ENCODE results near the gene BRIP1.
"Not testable (repeated sequence)": the region's sequence is repeated elsewhere in the genome, so short reads cannot be mapped to it uniquely, and the experiment has no call there.

BRIP1 gene

DNA sequence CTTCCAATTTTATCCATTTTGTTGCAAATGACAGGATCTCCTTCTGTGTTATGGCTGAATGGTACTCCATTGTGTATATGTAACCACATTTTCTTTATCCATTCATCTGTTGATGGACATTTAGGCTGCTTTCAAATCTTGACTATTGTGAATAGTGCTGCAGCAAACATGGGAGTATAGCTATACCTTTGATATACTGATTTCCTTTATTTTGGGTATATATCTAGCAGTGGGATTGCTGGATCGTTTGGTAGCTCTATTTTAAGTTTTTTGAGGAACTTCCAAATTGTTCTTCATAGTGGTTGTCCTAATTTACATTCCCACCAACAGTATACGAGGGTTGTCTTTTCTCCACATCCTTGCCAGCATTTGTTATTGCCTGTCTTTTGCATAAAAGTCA, 67.8 kb downstream of the BRIP1 start:
- DNase-seq = no peak

DNA sequence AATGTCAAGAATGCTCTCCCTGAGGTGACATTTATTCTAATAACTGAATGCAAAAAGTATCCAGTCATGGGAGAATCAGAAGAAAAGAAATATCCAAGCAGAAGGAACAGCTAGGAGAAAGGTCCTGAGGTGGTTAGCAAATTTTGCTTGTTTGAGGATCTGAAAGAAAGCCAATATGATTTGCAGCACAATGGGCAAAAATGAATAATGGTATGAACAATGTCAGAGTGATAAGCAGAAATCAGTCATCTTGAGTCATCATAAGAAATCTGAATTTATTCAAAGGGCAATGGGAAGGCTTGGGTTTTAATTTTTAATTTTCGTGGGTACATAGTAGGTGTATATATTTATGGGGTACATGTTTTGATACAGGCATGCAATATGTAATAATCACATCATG, 68.5 kb downstream of the BRIP1 start:
- no peak for DNase-seq

DNA sequence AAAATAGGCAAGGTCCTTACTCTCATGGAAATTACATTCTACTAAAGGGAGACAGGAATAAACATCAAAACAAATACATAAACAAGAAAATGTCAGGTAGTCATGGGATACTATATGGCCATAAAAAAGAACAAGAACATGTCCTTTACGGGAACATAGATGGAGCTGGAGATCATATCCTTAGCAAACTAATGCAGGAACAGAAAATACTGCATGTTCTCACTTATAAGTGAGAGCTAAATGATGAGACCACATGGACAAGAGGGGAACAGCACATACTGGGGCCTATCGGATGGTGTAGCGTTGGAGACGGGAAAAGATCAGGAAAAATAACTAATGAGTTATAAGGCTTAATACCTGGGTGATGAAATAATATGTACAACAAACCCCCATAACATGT, 69.1 kb downstream of the BRIP1 start:
- DNase-seq = no peak

DNA sequence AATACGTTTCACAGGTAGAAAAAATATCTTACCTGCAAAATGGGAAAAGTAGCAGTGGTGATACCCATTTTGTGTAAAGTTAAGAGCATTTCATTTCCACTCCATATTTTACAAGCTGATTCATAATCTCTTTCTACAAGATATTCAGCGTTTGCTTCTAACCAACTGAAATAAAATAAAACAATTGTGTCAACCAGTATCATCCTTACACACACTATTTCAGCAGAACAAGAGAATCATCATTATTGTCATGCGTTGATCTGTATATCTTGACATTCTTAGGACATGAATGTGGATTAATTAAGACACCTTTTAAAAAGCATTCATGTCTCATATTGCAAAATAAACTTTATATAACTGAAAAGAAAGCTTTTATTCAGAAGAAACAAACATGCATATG, 69.8 kb downstream of the BRIP1 start:
- DNase-seq = no peak

DNA sequence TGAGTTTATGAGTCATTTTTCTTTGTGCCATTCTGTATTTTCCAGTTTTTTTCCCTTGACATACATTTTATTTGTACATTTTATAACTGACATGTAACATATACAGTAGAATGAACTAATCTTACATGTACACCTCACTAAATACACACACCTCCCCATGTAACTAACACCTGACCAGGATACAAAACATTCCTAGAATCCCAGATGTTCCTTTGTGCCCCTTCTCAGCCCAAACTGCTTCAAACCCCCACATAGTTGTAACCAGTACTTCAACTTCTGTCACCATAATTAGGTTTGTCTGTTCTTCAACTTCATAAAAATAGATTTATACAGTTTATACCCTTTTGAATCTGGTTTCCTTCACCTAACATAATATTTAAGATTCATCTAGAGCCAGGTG, 73.5 kb downstream of the BRIP1 start:
- DNase-seq = no peak

DNA sequence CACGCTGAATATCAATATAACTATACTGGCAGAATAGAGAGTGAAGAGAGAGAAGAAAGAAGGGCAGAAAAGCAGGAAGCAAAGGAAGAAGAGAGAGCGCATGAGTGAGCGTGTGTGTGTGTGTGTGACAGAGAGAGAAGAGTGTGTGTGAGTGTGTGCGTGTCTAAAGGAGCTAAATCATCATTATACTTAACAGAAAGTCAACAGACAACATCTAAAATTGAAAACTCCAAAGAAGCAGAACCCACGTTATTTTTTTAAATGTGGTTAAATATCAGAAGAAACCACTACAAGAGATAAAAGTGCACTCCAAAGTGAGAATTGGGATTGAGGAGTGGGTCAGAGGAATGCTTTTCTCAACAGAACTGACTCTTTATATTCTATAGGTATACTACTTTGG, 77.2 kb downstream of the BRIP1 start:
- no peak for DNase-seq

DNA sequence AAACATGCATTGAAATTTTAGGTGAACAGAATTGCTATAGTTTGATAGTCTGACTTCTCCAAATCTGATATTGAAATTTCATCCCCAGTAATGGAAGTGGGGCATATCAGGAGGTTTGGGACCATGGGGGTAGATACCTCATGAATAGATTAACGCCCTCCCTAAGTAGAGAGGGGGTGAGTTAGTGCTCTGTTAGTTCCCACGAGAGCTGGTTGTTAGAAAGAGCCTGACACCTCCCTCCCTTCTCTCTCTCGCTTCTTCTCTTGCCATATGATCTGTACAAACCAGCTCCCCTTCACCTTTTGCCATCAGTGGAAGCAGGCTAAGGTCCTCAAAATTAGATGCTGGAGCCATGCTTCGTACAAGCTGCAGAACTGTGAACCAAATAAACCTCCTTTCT, 78.8 kb downstream of the BRIP1 start:
- no peak for DNase-seq

DNA sequence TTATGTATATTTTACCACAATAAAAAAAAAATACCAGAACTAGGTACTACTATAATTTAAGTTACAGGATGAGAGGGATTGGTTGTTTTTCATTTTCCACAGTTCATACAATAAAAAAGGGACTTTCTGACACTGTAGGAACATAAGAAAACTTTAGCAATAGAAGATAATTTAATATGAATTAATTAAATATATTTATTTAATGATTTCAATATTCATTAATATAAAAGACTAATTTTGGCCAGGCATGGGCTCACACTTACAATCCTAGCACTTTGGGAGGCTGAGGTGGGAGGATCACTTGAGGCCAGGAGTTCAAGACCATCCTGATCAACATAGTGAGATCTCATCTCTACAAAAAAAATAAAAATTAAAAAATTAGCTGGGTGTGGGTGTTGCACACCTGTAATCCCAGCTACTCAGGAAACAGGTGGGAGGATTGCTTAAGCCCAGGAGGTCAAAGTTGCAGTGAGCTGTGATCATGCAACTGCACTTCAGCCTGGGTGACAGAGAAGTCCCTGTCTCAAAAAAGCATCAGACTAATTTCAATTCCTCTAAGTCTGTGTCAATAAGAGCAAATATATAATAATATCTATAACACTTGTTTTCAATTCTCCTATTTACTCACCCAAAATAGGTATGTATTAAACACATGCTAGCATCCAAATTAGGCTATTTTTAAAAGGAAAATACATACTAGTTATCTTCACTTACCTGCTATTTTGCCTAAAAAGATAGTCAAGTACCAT, 79.6 kb downstream of the BRIP1 start:
- DNase-seq = no peak

DNA sequence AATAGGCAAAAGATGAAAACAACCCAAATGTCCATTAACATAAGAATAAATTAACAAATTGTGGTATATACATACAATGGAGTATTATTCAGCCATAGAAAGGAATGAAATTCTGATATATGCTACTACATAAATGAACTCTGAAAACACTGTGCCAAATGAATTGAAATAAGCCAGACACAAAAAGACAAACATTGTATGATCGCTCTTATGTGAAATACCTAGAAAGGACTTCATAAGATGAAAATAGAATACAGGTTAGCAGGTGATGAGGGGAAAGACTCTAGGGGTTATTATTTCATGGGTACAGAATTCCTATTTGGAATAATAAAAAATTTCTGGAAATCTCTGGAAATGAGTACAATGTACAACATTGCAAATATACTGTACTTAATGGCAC, 80.2 kb downstream of the BRIP1 start:
- DNase-seq = no peak

DNA sequence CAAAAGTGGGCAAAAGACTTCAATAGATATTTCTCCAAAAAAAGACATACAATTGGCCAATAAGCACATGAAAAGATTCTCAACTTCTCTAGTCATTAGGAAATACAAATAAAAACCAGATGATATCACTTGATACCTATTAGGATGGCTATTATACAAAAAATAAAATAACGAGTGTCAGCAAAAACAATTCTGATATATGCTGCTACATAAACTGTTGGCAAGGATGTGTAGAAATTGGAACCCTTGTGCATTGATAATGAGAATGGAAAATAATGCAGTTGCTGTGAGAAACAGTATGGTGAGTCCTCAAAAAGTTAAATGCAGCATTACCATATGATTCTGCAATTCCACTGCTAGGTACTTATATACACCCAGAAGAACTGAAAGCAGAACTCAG, 80.6 kb downstream of the BRIP1 start:
- no peak for DNase-seq

DNA sequence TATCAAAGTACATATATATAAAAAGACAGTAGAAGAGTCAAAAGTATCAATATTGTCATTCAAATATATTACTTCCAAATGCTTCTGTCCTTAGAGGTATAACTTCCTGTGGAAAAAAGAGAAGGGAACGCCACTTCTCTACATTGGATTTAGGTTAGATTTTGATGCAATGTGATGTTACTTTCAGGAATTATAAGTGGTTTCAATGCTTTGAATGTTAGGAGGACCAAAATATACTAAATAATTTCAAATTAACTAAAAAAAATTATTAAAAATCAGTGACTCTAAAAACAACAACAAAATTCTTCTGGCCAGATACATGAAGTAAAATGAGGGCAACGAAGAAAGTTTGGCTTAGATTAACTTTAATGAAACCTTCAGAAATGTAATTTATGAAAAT, 88.0 kb downstream of the BRIP1 start:
- no peak for DNase-seq

DNA sequence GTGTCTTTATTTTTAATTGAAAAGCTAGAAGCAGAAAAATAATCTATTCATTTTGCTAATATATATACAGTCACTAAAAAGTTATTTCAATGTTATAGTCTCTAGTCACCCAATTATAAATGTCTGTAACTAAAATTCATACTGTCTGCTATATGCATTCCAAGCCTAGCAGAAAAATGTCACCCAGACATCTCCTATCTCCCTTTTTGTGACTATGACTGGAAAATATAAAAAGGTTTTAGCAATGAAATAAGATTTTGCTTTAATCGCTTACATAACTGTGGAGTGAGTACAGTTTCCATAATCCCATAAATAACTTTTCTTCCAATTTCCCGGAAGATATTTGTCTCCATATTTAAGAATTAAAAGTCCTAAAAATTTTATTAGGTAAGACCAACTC, 88.6 kb downstream of the BRIP1 start:
- no peak for DNase-seq

DNA sequence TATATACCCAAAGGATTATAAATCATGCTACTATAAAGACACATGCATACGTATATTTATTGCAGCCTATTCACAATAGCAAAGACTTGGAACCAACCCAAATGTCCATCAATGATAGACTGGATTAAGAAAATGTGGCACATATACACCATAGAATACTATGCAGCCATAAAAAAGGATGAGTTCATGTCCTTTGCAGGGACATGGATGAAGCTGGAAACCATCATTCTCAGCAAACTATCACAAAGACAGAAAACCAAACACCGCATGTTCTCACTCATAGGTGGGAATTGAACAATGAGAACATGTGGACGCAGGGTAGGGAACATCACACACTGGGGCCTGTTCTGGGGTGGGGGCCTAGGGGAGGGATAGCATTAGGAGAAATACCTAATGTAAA, 89.2 kb downstream of the BRIP1 start:
- not testable (repeated sequence) for DNase-seq

DNA sequence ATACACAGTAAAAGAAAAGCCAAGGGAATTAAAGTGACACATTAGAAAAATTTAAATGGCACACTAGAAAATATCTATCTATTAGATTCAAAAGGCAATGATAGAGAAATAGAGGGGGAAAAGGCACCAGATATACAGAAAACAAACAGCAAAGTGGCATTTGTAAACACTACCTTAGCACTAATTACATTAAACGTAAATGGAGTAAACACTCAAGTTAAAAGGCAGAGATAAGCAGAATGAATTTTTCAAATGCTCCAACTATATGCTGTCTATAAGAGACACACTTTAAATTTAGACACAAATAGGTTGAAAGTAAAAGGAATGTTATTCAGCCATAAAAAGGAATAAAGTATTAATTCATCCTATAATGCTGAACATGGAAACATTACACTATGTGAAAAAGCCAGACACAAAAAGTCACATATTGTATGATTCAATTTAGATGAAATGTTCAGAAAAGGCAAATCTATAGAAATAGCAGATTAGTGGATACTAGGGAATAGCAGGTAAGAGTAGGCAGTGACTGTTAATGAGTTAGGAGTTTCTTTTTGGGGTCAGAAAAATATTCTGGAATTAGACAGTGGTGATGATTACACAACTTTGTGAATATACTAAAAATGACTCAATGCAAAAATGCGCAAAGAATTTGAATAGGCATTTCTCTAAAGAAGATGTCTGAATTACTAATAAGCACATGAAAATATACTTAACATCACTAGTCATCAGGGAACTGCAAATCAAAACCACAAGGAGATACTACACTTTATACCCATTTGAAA, 92.4 kb downstream of the BRIP1 start:
- DNase-seq = no peak

DNA sequence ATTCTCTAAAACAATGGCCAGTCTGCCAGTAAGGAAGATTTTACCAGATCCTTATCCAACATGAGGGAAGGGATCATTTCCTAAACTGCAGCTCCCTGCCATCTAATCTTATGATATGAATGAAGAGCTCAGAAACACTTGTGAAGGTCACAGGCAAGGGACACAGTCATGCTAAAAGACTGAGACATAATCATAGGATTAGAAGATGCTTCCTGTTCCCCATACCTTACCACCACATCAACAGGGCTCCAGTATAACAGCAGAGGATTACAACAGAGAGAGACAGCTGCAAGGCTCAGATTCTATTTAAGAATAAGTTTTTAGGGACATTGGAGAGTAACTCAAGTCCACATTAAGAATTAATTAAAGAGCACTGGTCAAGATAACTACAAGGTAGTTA, 93.3 kb downstream of the BRIP1 start:
- DNase-seq = no peak

DNA sequence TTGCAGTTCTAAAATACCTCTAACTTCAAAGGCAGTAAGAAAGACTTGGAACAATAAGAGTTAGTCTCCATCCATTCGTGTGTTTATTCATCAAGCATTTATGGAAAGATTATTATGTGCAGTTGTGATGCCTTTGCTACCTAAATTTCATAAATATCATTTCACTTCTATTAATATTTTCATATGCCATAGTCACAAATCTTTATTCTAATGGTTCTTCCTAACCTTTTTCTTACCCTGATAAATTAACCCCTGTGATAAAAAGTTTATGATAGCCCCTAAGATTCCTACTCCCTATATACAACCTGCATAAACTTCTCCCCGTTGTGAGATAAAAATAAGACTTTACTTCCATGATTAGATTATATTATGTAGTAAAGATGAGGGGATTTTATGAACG, 94.9 kb downstream of the BRIP1 start:
- DNase-seq = no peak

DNA sequence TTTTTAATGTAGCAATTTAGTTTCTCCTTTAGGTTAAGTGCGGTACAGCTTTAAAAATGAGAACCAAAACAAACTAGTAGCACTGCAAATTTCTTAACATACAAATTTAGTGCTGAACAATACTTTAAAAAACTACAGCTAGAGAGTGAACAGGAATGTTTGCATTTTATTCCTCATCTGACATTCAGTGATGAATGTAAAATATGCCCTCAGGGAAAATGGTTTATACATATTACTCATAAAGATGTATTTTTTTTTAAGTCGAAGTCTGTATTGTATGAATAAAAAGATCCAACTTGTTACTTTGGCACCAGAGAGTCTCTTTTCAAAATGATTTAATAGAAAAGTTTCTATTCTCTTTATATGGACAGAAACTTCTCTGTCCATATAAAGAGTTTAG, 96.8 kb downstream of the BRIP1 start:
- DNase-seq = no peak

DNA sequence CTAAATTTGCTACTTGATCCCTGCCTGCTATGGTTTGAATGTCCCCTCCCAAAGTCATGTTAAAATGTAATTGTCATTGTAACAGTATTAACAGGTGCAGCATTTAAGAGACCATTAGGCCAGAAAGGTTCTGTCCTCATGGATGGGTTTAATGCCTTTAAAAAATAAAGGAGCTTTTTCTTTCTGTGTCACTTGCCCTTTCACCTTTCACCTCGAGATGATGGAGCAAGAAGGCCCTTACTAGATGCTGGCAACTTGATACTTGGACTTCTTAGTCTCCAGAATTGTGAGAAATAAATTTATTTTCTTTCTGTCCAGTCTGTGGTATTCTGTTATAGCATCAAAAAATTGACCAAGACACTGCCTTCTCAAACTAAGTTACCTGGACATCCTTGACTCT, 98.5 kb downstream of the BRIP1 start:
- DNase-seq = no peak

DNA sequence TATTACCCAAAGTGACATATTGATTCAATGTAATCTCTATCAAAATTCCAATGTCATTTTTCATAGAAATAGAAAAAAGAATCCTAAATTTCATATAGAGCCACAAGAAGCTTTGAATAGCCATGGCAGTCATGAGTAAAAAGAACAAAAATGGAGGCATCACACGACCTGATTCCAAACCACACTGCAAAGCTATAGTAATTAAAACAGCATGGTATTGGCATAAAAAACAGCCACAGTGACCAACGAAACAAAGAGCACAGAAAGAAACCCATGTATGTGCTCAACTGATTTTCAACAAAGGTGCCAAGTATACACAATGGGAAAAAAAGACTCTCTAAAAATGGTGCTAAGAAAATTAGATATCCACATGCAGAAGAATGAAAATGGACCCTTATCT, 101.5 kb downstream of the BRIP1 start:
- no peak for DNase-seq

DNA sequence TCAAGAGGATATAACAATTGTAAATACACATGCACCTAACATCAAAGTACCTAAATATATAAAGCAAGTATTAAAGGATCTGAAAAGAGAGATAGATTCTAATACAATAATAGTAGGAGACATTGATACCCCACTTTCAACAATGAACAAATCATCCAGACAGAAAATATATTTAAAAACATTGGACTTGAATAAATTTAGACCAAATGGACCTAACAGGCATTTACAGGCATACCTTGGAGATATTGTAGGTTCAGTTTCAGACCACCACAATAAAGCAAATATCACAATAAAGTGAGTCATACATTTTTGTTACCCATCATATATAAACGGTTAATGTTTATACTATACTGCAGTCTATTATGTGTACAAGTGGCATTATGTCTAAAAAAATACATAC, 104.0 kb downstream of the BRIP1 start:
- DNase-seq = no peak

DNA sequence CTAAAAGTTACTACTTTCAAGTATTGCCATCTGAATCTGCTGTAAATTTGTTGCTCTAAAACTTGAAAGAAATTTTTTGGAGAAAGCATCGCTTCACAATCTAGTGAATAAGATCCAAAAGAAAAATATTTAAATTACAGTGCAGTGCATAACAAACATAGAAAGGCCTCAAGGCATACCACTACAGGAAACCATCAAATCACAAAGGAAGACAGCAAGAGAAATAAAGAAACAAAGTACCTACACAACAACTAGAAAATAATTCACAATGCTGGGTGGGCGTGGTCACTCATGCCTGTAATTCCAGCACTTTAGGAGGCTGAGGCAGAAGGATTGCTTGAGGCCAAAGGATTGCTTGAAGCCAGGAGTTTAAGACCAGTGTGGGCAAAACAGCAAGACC, 104.9 kb downstream of the BRIP1 start:
- no peak for DNase-seq

DNA sequence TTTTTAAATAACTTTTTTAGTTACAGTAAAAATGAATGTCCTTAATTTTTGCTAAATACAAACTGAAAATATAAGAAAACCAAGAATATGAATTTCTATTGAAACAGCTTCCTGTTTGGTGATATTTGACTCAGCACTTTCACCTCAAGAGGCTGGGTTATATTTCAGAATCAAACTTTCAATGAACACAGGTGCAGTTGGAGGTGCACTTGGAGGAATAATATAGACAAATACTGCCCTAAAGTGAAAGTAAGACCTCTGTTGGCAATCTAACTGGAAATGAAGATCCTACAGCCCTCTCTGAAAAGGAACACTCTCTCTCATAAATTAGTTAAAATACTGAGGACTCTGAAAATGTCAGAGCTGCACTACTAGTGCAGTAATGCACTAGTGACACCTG, 106.2 kb downstream of the BRIP1 start:
- no peak for DNase-seq

DNA sequence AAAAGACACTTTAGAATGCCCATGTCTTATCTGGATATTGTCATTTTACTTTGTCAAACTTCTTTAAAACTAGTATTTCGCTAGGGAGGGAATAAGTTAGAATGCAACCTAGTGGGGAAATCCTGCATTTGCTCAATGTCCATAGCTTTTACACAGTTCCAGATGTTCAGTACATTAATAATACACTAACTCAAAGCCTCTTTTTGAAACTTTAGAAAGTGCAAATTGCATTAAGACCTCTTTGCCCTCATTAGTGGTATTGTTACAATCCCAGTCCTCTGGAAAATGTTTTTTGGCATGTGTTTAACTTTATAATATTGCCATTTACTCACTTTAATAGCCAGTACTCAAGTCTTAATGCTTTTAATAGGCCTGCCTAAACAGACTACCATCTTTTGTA, 106.8 kb downstream of the BRIP1 start:
- no peak for DNase-seq

DNA sequence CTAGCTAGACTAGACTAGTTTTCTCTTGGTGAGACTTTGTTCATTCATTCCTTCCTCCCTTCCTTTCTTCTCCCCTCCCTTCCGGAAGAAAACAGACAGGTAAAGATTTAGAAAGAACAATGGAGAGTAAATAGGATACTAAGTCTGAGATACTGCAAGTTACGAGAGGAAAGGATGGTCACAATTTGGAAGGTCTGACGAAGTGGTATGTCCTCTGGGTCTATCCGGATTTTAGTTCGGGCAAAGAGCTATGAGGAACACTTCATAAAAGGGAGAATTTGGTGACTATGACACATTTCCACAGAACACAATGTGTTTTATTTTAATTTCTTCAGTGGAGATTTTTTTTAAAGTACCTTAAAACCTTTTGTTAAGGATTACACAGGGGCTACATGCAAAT, 107.7 kb downstream of the BRIP1 start:
- no peak for DNase-seq

DNA sequence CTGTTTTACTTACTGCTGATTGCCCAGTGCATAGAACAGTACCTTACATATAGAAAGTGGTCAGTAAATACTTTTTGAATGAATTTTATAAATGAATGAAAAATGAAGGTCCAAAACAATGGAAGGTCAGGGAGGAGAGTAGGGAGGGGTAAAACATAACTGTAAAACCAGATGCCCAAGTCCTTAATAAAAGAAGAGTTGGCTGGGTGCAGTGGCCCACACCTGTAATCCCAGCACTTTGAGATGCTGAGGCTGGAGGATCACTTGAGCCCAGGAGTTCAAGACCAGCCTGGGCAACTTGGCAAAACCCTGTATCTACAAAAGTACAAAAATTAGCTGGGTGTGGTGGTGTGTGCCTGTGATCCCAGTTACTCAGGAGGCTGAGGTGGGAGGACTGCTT, 108.2 kb downstream of the BRIP1 start:
- no peak for DNase-seq
